Central memory CD8-positive, alpha-beta T cell (primary cell): ENCODE data around the gene UAP1.

Source experiments
- ATAC-seq: fragments of 150-1000 bp; cut with Tn5 transposase; replicated peaks from 2 replicates; pipeline ENCODE4 v1.10.0; 2022; ENCODE audit warnings: mild to moderate bottlenecking, moderate FRiP score, moderate number of reproducible peaks; ENCODE audit not compliant: poor library complexity, severe bottlenecking; ENCODE audit errors: extremely low read depth
- DNase-seq, 2 donors: peaks; one replicate each; pipeline ENCODE4 v3.0.0; 2021; ENCODE audit warnings: low spot score in 2 of 2
- H3K27ac Mint-ChIP-seq: one replicate; pipeline ENCODE4 v1.8.0; 2022; ENCODE audit warnings: low read depth, mild to moderate bottlenecking, moderate library complexity, mixed read lengths
- H3K27me3 Mint-ChIP-seq: one replicate; pipeline ENCODE4 v1.8.0; 2022; ENCODE audit warnings: mixed read lengths
- H3K36me3 Mint-ChIP-seq: one replicate; pipeline ENCODE4 v1.8.0; 2022; ENCODE audit warnings: mild to moderate bottlenecking, moderate library complexity, mixed read lengths; ENCODE audit not compliant: insufficient read depth
- H3K4me1 Mint-ChIP-seq: one replicate; pipeline ENCODE4 v1.8.0; 2022; ENCODE audit warnings: mixed read lengths
- H3K4me3 Mint-ChIP-seq: one replicate; pipeline ENCODE4 v1.8.0; 2022; ENCODE audit warnings: mild to moderate bottlenecking, moderate library complexity, mixed read lengths
- H3K9me3 Mint-ChIP-seq: one replicate; pipeline ENCODE4 v1.8.0; 2022; ENCODE audit warnings: mixed read lengths

The UAP1 gene

DNA sequence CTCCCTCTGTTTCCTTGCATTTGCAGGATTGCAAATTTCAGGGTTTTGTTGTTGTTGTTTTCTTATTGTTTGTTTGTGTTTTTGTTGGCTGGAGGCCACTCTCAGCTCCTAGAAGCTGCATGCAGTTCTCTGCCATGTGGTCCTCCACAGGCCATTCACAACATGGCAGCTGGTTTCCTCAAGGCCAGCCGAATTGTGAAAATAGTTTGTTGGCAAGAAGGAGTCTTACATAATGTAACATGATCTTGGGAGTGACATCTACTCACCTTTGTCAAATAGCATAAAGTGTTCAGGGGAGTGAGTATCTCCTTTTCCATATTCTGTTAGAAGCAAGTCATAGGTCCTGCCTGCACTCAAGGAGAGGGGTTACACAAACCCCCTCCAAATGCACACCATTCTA lies 10.6 kb upstream of the UAP1 start:
- Mint-ChIP-seq H3K9me3 (no peaks in the 10 kb centered on the region), H3K27me3 (no peaks in the 10 kb centered on the region), H3K27ac (no peak overlapping the region), H3K36me3 (no peaks in the 10 kb centered on the region), H3K4me1 (no peaks in the 10 kb centered on the region), H3K4me3 (no peak overlapping the region)
- no peak for ATAC-seq
- no peak for DNase-seq

DNA sequence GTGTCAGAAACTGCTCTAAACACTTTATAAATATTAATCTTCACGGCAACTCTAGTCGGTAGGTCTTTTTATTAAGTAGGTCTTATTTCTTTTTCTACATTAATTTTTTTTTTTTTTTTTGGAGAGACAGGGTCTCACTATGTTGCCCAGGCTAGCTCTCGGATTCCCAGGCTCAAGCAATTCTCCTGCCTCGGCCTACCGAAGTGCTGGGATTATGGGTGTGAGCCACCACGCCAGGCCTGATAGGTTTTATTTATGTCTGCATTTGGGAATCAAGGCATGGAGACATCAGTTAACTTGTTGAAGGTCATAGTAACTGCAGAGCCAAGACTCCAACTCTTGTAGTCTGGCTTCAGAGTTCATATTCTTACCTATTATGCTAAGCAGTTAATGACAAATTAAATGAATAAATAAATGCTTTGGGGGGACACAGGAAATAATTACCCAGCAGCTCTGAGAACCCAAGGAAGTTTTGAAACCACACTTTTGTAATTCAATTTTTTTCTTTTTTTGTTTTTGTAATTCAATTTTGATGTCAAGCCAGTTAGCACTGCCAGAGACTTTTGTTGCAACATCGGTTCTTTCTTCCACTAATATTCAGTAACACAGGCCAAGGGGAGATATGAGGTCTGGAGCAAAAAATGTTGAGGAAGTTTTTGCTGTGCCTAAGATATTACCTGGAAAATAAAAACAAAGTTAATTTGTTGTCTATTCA lies 9.4 kb upstream of the UAP1 start:
- Mint-ChIP-seq H3K27me3 (no peaks in the 10 kb centered on the region), H3K36me3 (no peaks in the 10 kb centered on the region), H3K4me3 (no peak overlapping the region), H3K9me3 (no peaks in the 10 kb centered on the region), H3K27ac (peak overlapping the region; percentile 41), H3K4me1 (no peaks in the 10 kb centered on the region)
- DNase-seq (no peak), ATAC-seq (no peak)

DNA sequence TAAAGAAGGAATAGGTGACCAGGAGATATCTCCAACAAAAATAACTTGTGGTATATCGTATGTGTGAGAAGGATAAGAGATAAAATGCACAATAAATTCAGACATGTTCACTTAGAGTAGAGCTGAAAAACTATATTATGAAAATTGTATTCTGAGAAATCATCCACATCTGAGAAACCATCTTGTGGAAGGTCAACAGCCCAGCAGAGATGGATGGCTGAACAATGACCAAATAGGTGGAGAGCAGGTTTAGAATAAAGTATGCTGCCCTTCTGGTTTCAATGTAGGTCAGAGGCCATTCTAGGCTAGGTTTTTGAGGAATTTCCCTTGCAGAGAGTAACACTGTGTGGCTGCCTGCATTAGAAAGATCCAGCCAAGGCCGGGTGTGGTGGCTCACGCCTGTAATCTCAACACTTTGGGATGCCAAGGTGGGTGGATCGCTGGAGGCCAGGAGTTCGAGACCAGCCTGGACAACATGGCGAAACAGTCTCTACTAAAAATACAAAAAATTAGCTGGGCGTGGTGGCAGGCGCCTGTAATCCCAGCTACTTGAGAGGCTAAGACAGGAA lies 8.8 kb upstream of the UAP1 start:
- H3K27me3 Mint-ChIP-seq, result no peaks in the 10 kb centered on the region
- peak overlapping the region; percentile 41 for H3K27ac Mint-ChIP-seq
- H3K9me3 Mint-ChIP-seq, result no peaks in the 10 kb centered on the region
- ATAC-seq (no peak), DNase-seq (no peak)
- H3K4me1 Mint-ChIP-seq, result no peaks in the 10 kb centered on the region
- H3K4me3 Mint-ChIP-seq, result no peak overlapping the region
- H3K36me3 Mint-ChIP-seq, result no peaks in the 10 kb centered on the region

DNA sequence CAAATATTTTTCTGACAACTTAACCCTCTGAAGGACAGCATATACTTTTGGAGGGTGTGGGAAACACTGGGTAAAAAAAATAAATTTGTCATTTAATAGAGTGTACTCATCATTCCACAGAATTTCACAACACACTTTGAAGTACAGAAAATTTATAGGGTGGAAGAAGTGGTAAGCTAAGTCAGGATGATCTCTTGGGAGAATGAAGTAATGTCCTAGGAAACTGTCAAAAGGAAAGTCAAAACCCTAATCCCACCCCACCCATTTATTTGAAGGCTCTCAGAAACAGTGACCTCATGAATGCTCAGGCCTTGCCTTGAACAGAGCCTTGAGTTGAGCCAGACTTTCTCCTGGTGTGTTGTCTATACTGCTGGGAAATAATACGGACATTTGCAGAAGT lies 7.3 kb upstream of the UAP1 start:
- ATAC-seq (no peak), DNase-seq (no peak)
- no peaks in the 10 kb centered on the region for H3K27me3 Mint-ChIP-seq

DNA sequence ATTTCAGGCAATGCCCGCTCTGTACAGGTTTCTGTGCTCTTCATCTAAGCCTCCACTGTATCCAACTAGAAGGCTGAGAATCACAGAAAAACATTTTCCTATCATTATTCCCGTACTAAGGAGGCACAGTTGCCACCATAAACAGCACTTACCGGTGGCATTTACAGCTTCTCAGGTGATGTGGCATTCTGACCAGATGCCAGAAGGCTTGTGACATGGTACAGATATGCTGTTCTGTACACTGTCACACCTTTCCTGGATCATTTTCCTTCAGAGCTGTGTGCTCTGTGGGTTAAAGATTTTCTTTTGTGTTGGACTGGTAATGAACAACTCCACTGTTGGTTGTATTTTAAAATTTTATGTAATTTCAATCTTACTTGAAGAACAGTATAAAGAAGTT lies 4.0 kb upstream of the UAP1 start:
- Mint-ChIP-seq H3K36me3 (peaks cover 17% of the 10 kb centered on the region), H3K4me1 (peaks cover 21% of the 10 kb centered on the region), H3K27me3 (no peaks in the 10 kb centered on the region), H3K27ac (no peak overlapping the region), H3K4me3 (no peak overlapping the region), H3K9me3 (no peaks in the 10 kb centered on the region)
- ATAC-seq, result no peak
- DNase-seq, result no peak

More for the DNA sequence above, 7.3 kb upstream of the UAP1 start:
- H3K4me3 Mint-ChIP-seq, result no peak overlapping the region
- no peaks in the 10 kb centered on the region for H3K36me3 Mint-ChIP-seq
- no peaks in the 10 kb centered on the region for H3K4me1 Mint-ChIP-seq
- no peak overlapping the region for H3K27ac Mint-ChIP-seq
- no peaks in the 10 kb centered on the region for H3K9me3 Mint-ChIP-seq

DNA sequence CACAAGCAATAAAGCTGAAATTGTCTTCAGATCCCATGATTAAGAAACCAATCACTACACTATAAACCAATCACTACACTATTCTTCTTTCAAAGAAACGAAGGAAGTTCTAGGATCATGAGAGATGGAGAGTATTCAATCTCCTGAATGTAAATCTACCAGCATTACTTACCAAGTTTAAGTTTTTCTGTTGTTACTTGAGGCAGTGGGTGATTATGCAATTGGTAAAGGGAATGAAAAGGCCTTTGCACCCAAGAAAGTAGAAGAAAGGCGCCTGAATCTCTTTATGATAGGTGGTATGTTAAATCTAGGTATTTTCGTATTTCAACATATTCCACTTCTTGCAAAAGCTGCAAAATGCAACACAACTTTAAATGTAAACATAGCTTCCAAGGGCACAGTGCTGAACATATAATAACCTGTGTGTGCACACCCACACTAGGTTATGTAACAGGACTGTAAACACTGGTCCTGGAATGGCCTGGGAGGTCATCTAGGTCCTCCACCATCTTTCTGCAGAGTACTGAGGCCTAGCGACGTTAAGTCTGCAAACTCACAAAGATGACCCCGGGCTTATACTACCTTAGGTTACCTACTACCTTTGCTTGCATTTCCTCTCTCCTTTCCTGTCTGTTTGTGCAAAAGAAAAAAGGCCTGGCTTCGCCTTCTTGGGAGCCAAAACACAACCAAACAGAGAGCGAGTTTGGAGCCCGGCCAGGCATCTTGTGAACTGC lies 1.1 kb upstream of the UAP1 start:
- Mint-ChIP-seq H3K27ac (peak overlapping the region; percentile 96), H3K4me1 (peaks cover 40% of the 10 kb centered on the region), H3K27me3 (no peaks in the 10 kb centered on the region), H3K36me3 (peaks cover 18% of the 10 kb centered on the region), H3K4me3 (peak overlapping the region; percentile 90), H3K9me3 (no peaks in the 10 kb centered on the region)
- ATAC-seq, result no peak
- DNase-seq, result no peak

DNA sequence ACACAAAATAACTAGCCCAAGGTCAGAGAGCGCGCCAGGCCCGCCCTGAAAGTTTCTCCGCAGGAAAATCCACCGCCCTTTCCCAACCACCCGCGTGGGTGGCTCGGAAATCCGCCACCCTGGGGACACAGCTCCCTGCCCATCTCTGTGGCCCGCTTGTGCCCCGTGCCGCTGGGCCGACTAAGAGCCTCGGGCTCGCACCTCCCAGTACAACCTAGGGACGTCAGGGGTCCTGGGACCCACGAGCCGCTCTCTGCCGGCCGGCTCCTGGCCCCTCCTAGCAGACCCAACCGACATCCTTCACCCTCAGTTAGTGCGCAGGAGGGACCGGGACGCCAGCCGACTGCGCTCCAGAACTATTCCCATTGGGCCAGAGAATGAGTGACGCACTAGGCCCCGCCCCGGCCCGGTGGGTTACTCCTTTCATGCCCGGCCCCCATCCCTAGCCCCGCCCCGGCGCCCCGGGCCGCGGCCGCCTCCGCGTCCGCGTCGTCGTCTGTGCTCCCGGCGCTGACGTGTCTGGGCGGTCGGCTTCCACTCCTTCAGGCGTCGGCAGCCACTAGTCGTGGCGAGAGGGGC lies 396 bp upstream of the UAP1 start:
- Mint-ChIP-seq H3K27me3 (no peaks in the 10 kb centered on the region), H3K27ac (peak overlapping the region; percentile 96), H3K4me3 (peak overlapping the region; percentile 90), H3K36me3 (peaks cover 20% of the 10 kb centered on the region), H3K4me1 (peaks cover 44% of the 10 kb centered on the region), H3K9me3 (no peaks in the 10 kb centered on the region)
- DNase-seq, result peak; percentile 96 to 98
- peak; percentile 88 for ATAC-seq

DNA sequence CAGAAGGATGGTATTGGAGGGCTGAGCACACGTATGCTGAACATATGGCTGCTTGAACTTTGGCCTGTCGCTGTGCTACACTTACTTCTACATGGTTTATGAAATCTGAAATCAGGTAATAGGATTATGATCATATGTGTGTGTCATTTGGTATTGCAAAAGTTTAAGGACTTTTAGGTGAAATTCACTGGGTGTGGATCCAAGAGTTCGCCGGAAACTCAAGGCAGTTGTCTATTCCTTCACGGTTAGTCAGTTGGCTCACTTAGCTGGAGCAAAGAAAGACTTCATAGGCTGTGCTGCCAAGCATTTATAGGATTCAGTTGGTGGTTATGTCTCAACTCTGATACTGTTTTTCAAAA lies 927 bp downstream of the UAP1 start:
- Mint-ChIP-seq H3K36me3 (peaks cover 25% of the 10 kb centered on the region), H3K27ac (peak overlapping the region; percentile 96), H3K4me1 (peaks cover 44% of the 10 kb centered on the region), H3K9me3 (no peaks in the 10 kb centered on the region), H3K27me3 (no peaks in the 10 kb centered on the region), H3K4me3 (peak overlapping the region; percentile 90)
- ATAC-seq, result no peak
- DNase-seq, result no peak

DNA sequence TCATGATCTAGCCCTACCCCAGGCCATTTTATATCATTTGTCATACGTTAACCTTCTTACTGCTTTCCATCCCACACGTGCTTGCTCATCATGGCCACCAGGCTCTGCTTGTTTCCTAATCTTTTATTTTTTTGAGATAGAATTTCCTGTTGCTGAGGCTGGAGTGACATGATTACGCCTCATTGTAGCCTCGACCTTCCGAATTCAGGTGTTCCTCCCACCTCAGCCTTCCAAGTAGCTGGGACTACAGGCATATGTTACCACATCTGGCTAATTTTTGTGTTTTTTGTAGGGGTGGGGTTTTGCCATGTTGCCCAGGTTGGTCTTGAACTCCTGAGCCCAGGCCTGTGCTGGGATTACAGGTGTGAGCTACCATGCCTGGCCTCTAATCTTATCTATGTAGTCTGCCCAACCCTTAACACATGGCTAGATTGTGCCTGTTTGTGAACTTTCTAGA lies 3.3 kb downstream of the UAP1 start:
- Mint-ChIP-seq H3K27me3 (no peaks in the 10 kb centered on the region), H3K36me3 (peaks cover 26% of the 10 kb centered on the region), H3K4me3 (no peak overlapping the region), H3K9me3 (no peaks in the 10 kb centered on the region), H3K27ac (peak overlapping the region; percentile 36), H3K4me1 (peaks cover 58% of the 10 kb centered on the region)
- no peak for DNase-seq
- ATAC-seq, result no peak

DNA sequence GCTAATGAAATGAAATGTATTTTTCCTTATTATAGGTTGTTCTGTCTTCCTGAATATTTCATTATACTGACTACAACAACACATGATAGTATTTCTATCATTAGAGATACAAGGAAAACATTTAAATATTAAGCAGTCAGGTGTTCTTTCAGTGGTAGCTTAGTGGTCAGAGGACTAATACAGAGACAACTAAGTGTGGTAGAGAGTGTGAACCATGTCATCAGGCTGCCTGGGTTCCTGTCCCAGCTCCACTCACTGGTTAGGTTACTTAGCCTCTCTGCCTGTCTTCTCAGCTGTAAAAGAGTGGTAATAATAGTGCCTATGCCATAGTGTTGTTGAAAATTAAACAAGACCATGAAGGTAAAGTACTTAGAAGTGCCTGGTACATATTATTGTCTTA lies 3.9 kb downstream of the UAP1 start:
- H3K4me1 Mint-ChIP-seq, result peaks cover 55% of the 10 kb centered on the region
- H3K36me3 Mint-ChIP-seq, result peaks cover 25% of the 10 kb centered on the region
- H3K4me3 Mint-ChIP-seq, result no peak overlapping the region
- no peaks in the 10 kb centered on the region for H3K9me3 Mint-ChIP-seq
- no peaks in the 10 kb centered on the region for H3K27me3 Mint-ChIP-seq
- no peak for DNase-seq
- no peak for ATAC-seq
- peak overlapping the region; percentile 36 for H3K27ac Mint-ChIP-seq

DNA sequence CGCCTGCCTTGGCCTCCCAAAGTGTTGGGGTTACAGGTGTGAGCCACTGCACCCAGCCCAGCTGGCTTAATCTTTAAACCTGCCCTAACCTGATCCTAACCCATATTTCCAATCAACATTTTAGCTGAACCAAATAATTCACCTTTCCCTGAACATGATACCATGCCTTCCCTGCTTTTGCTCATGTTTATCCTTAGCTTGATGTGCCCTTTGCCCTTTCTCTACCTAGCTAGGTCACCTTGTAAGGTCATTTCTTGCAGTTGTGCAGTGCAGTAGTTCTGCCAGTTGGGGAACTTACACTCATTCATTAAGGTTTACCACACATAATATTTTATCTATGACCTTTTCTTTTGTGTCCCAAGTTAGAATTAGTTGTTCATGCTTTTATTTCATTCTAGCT lies 5.3 kb downstream of the UAP1 start:
- Mint-ChIP-seq H3K4me1 (peaks cover 45% of the 10 kb centered on the region), H3K9me3 (no peaks in the 10 kb centered on the region), H3K36me3 (peaks cover 16% of the 10 kb centered on the region), H3K27ac (no peak overlapping the region), H3K27me3 (no peaks in the 10 kb centered on the region), H3K4me3 (no peak overlapping the region)
- DNase-seq (no peak), ATAC-seq (no peak)

DNA sequence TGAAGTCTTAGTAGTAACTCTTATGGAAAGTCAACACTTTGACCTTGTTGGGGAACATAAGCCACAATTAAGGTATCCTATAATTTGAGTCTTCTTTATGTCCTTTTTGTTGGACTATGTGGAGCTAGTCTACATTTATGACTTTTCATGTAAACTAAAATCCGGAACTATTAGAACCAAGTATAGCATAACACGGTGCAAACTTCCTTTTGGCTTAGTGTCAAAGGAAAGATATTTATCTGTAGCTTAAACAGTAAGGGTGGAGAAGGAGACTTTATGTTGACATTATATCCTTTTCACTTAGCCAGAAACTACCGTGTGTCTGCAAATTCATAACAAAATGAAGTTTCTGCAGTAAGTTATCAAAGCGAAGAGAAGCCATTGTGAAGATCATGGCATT lies 7.3 kb downstream of the UAP1 start:
- Mint-ChIP-seq H3K36me3 (peaks cover 9% of the 10 kb centered on the region), H3K4me1 (peaks cover 36% of the 10 kb centered on the region), H3K27ac (no peak overlapping the region), H3K4me3 (no peak overlapping the region), H3K27me3 (no peaks in the 10 kb centered on the region), H3K9me3 (no peaks in the 10 kb centered on the region)
- DNase-seq (no peak), ATAC-seq (no peak)

DNA sequence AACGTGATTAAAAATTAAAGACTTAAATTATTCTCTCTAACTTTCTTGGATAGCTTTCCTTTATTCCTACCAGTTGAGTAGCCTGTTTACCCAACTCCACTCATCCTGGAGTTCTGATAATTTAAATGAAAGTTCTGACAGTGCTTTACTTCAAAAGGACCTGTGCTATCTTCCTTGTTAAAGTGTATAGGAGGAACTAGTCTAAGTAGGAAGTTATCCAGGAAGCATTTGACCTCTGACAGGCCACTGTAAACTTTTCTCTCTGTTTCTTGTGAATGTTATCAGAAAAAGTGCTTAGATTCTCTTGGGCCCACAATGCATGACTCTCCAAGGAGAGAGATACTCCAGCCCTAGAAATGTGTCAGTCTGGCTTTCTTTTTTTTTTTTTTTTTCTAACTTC lies 9.2 kb downstream of the UAP1 start:
- ATAC-seq (no peak), DNase-seq (no peak)
- H3K4me1 Mint-ChIP-seq, result peaks cover 21% of the 10 kb centered on the region
- H3K9me3 Mint-ChIP-seq, result no peaks in the 10 kb centered on the region
- no peak overlapping the region for H3K4me3 Mint-ChIP-seq
- H3K27me3 Mint-ChIP-seq, result no peaks in the 10 kb centered on the region
- peaks cover 7% of the 10 kb centered on the region for H3K36me3 Mint-ChIP-seq
- no peak overlapping the region for H3K27ac Mint-ChIP-seq
